Inflammatory macrophage treated with lipopolysaccharide for 1 hour (primary cell): ENCODE measurements around the gene PTPRD.

Experiments used
- DNase-seq, 2 donors: peaks; one replicate each; pipeline ENCODE4 v3.0.0-alpha.2; 2020 to 2022

Gene PTPRD

DNA sequence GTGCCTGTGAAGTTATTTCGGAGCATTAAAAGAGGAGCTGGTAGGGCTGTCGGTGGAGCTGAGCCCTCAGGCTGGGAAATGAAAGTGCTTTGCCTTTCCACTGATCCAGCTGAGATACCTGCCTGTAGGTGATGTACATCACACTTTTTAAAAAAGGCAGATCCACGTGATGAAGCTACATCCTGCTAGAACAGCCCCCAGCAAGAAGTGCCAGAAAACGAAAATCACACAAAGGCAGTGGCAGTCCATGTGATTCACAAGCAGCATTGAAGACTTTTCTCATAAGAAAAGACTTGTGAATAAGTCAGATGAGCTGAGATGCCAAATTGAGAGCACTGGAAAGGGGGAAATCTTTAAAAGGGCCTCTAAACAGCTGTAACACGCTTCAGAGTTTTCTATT, 765.1 kb downstream of the PTPRD start:
- DNase-seq = no peak

DNA sequence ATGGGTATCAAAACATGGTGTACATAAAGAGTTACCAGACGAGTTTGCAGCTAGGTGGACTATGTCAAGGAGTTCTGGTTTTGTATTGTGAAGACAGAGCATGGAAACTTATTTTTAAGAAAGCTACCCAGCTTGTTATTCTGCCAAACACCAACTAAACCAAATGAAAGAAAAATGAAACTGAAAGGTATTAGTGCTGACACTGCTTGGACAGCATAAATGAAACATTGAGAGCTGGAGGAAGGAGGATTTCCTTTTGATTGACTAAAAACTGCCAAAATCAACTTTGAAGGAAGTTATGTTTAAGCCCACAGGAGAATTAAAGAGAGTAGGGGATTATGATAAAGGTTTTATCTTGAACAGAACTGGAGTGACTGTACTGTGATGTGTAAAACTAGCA, 766.2 kb downstream of the PTPRD start:
- DNase-seq = no peak

DNA sequence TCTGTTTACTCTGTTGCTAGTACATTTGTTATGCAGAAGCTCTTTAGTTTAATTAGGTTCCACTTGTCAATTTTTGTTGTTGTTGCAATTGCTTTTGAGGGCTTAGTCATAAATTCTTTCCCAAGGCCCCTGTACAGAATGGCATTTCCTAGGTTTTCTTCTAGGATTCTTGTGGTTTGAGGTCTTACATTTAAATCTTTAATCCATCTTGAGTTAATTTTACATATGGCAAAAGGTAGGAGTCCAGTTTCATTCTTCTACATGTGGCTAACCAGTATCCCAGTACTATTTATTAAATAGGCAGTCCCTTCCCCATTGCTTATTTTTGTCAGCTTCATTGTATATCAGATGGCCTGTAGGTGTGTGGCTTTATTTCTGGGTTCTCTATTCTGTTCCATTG, 792.4 kb downstream of the PTPRD start:
- DNase-seq = no peak

DNA sequence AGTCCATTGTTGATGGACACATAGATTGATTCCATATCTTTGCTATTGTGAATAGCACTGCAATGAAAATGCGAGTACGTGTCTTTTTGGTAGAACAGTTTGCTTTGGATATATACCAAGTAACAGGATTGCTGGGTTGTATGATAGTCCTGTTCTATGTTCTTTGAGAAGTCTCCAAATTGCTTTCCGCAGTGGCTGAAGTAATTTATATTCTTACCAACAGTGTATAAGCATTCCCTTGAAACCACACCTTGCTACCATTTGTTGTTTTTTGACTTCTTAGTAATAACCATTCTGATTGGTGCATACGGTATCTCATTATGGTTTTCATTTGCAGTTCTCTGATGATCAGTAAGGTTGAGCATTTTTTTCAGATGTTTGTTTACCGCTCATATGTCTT, 792.9 kb downstream of the PTPRD start:
- no peak for DNase-seq

DNA sequence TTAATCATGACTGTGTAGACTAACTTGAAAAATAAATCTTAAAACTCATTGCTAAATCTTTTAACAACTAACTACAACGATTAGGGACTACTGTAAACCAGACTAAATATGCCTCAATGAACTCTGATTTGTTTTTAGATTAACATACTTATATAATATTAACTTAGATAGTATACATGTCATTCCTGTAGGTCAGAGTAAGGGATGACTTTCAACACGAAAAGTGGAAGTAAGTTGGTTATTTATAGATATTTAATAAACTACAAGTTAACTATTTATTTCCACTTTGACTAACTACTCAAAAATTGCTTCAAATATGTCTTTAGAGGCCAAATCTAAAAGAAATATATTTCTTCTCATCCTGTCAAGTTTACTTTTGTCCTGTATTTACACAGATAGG, 795.6 kb downstream of the PTPRD start:
- no peak for DNase-seq

DNA sequence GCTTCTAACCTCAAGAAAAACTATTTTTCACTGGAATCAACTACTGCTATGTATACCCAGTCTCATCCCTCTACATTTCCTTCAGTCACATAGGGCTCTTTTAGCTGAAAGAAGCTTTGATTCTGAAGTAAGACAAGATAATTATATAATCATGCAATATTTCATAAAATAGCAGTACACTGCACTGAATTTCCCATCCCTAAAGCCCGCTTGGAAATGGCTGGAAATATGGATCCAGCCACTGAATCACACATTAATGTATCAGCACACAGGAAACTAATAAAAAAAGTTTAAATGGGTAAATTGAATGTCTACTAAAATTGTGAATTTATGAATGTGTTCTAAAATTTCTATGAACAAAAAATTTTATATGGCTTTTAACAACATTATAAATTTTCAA, 808.7 kb downstream of the PTPRD start:
- no peak for DNase-seq

DNA sequence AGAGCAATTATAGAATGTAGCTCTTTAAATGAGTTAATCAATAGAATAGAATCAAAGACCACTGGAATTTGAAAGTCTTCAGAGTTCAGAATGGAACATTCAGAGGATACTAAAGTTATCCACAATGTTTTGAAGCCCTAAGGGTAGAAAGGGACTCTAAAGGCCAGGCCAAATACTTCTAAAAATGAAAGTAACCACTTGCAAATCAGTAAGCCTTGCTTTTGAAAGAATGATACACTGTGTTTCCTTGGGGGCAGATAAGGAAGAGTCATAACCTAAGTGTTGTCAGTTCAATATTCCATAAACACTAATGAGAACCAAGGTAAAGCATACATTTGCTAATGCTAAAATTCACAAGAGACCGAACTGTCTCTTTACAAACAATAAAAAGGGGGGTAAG, 813.5 kb downstream of the PTPRD start:
- DNase-seq = no peak

DNA sequence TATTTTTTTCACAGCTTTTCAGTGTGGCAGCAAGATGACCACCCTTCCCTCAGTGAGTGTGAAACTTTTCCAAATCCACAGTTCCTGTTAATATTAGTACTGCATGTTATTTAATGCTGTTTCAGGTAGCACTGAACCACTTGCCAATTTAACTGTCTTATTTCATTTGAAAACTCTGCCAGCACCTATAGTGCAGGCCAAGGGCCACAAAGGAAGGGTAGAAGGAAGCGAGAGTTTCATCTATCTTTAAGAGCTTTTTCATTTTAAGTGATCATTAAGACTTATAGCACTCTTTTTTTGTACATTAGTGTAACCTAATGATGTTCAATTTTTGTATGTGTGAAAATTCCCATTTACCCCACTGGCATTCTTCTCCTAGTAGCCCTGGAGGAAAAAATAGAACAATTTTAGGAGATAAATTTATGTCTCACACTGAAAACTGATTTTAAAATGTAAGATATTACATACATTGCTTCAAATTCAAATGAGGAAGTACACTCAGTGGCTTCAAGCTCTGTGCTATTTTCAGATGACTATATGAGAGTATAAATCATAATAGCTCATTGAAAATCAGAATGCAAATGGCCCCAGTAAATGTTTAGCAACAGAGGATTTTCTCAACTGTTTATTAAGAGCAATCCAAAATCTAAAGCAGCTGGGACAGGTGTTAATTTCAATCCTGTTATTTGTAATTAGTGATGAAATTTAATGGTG, 820.5 kb downstream of the PTPRD start:
- no peak for DNase-seq

DNA sequence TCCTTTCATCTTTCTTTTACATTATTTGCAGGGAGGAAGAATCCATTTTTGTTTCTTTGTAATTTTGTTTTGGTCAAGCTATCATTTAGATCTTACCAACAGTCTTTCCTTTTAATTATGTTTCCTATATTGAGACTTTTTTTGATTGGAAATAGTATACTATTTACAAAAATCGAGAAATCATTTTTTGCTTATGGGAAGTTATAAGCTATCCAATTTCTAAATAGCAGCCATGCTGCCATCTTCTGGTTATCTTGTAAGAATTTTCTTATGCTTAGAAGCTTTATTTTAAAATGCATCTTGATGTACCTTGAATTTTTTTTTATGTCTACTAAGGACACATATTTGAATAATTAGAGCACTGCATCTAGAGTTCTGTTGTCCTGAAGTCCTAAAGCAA, 821.2 kb downstream of the PTPRD start:
- no peak for DNase-seq

DNA sequence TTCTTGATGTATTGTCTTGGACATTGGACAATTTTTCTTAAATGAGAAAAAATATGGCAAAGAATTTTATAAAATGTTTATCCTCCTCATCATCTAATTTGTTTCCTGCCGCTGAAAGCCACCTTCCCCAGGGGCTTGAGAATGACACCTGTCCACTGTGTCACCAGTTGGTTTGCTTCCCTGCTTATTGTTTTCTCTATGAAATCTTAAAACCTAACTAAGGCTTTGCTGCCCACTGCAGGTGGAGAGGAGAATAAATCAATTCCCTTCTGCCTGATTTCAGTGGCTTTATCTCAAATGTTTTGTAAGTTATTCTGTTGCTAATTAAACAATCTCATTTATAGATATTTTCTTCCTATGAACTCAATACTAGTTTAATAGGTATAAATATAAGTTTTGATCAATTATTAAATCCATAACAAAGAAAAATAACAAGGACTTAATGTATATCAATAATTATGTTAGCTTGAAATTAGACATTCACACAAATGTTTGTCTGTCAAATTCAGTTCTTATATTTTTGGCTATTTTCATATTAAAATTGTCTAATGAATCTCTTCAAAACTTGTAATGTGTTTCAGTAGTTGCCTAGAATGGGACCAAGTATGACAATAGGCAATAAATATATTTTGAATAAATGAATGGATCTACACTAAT, 822.5 kb downstream of the PTPRD start:
- peak; percentile 2 to 14 for DNase-seq

DNA sequence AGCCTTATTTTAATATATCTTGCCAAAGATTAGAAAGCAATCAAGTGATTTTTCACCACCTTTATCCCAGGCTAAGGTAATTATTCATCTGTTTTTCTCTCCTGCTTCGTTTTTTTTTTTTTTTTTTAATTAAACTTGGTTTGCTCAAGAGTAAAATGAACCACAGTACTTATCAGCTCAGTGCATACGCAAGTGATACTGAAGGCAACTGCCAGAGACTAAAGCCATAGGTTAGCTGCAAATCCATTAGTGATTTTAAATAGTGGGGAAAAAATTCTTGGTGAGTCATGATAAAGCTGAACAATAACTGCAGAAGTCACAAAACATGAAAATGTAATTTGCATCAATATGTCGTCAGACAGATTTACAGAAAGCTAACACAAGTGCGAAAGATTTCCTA, 829.1 kb downstream of the PTPRD start:
- DNase-seq = no peak

DNA sequence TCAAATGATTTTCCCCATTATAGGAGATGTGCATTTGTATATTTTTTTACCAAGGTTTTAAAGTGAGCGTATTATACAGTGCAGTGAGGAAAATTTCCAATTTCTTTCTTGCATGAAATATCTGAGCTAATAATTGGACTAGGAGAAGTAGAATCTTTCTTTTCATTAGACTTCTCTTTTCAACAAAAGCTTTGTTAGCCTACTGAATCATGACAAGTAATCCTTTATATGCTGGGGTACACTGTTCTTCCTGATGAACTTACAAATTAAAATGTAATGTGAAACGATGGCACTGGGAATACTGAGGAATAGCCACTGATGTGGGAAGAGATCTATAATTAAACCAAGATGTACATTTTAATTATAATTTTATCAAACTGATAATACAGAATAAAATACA, 829.6 kb downstream of the PTPRD start:
- no peak for DNase-seq

DNA sequence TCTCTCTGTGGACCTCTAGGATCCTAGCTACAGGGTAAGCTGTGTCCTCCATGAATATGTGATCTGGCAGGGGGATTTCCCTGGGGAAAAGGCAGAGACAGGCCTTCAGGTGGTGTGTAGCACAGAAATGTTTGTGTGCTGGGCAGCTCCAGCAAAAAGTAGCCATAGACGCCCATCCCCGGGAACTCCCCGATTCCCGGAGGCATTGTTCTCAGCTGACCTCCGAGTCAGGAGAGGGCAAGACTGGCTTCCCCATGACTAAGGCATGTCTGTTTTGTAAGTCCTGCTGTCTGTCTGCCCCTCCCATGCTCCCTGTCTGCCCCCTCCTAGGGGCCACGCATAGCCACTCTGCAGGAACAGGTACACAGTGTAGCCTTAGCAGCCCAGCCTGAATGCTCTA, 834.5 kb downstream of the PTPRD start:
- no peak for DNase-seq

DNA sequence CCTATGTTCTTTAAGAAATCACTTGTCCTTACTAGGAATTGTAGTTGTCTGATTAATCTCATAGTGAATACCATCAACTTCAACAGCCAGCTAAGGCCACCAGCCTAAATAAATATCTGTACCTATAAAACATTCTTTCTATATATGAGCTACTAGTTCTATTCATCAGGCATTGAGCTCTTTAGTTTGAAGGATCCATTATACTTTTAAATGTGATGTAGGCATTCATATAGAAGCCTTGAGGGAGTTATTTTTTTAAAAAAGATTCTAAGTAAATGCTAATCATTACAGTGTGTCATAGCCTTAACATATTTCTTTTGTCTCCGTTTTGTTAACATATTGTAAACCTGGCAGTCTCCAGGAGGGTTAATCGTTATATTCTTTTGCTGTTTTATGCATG, 838.3 kb downstream of the PTPRD start:
- DNase-seq = no peak

DNA sequence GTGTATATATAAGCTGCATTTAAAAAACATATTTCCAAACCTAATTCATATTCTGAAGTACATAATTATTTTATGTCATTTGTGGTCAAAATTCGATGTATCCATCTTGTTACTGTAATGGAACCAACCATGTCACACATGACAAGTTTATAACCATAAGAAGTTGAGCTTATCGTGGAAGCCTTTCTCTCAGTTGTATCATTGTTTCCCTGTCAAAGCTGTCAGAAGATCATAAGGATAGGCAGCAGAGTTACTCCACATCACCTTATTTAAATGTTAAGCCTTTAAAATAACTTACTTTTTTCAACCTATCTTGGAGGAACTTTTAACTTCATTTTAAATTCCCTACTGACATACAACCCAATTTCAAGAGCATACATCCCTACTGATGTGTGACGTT, 841.5 kb downstream of the PTPRD start:
- no peak for DNase-seq

DNA sequence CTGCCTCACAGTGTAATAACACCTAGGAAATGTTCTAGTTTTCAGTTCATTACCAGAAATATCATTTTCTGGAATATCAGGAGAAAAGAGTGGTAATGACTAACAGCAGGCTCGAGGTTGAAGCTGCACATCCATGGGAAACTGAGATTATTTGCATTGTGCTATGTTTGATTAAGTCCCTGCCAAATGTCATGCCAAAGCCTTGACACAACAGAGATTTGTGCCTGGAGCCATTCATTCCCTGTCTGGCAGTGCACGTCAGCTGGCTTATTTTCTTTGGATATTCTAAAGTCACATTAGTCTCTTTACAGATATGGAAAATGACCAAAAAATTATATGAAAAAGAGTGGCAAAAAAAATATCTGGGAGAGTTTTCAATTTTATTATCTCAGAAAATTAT, 848.0 kb downstream of the PTPRD start:
- no peak for DNase-seq

DNA sequence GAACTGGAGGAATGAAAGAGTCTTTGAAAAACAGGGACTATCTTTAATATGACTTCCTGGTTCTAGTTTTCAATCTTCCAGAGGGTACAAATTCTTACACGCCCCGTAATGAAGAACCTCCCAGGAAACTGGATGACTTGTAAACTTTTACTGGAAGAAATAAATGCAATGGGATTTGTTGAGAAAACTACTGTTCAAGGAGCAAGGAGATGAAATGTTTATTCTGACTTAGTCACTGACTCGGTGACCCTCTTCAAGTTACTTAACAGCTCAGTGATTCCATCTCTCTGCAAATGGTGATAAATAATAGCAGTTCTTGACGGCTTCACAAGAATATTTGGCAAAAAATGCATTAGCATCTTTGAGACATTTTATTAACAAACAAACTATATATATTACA, 858.6 kb downstream of the PTPRD start:
- no peak for DNase-seq

DNA sequence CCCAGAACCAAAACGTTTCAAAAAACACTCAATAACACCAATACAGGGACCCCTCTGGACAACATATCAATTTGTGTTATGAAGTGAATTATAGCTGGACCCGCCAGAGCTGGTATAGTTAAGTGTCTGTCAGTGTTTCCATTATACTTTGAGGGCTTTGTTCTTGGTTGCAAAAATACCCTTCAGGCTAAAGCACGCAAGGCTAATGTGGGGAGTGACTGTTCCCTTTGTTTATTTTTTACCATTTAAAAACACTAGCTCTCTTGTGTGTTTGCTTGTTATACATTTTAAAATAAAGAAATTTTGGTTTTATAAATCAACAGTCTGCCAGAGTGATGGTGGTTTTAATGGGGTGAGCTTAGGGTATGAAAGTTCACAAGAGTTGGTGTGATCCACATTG, 859.5 kb downstream of the PTPRD start:
- DNase-seq = no peak

DNA sequence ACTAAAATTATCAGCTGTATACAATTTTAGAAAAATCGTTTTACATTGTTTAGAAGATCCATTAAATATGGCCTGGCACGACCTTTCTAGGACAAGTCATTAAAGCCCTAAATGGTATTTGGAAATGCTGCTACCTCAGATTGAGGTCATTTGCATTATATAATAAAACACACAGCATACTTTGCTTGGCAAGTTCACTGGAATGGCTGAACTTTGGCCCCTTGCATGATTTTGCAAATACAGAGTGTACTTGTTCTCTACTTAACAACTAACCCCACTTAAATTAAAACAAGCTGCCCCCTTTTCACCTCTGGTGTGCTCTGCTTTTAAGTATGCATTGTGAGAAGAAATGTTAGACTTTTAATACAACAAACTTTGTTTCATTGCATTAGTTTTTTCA, 860.1 kb downstream of the PTPRD start:
- DNase-seq = no peak

DNA sequence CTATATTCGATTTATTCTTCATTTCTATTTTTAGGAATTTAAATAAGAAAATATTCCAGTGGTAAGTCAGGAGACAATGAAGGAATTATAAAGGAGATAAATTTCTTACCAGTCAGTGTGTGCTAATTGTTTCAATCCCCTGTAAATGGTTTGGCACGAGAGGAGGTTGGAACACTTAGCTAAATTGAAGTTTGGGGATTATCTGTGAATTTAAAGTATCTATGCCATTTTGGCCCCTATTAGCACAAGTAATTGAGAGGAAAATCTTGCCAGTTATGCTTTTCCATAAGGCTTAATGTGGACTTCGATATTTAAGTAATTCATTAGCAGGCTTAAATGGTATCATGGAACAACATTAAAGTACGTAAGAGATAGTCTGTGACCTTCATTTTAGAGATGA, 860.8 kb downstream of the PTPRD start:
- DNase-seq = no peak

DNA sequence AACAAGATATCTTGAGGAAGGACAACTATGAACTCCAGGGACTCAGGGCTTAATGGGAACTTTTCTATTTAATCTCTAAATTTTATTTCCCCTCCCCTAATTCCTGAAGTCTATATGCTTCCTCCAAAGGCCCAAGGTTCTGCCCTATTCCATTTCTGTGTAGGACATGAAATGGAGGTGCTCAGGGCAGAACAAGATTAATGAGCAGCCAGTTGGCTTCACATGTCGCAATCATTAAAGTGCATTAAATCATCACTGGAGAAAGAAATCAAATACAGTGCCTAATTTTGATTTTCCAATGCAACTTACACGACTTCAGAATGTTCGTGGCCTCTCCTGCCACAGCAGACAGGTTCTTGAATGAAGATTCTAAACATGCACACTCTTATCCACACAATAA, 862.1 kb downstream of the PTPRD start:
- DNase-seq = no peak

DNA sequence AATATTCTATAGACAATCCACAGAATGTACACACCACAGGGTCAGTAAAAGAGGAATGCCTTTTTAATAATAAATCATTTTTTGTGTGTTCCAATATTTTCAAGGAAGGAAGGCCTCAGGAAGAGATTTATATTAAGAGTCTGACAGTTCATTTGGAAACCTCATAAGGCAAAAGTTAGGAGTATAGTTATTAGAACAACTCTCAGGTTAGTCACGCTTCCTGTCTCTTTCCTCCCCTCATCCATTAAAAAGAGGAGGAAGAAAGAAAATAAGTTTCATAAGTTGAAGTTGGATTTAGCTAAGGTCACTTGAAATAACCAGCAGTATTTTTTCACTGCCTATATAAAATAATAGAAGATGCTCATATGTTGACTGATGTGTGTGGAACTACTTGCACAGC, 863.2 kb downstream of the PTPRD start:
- DNase-seq = no peak

DNA sequence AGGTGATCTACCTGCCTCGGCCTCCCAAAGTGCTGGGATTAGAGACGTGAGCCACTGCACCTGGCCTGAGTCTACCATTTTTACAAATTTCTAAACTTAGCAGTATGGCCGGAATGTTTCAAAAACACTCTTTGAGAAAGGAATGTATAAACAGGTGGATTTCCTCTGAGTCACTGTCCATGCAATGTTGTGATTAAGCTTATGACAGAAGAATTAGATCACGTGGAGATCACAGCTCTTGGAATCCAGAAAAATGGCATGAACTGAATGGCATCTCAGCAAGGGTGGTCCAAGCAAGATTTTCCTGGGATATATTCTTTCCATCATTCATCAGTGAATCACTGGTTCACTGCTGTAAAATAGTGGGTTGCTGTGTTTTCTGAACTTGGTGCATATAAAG, 865.0 kb downstream of the PTPRD start:
- DNase-seq = no peak

DNA sequence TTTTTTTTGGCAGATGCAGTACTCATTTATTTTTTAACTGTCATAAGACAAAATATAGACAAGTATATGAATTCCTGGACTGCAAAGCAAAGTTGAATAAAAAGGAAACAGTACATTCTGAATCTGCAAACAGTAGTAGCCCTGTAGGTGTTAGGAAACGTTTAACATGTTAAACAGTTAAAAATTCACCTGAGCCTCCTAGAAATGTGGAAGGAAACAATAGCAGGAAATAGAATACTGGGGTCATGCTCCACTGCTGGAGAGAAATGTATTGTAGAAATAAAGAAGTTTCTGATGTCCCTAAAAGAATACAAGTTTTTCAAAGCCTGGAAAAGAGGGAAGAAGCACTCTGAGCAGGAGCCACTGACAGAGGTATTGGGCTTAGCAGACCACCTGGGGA, 866.0 kb downstream of the PTPRD start:
- DNase-seq = no peak

DNA sequence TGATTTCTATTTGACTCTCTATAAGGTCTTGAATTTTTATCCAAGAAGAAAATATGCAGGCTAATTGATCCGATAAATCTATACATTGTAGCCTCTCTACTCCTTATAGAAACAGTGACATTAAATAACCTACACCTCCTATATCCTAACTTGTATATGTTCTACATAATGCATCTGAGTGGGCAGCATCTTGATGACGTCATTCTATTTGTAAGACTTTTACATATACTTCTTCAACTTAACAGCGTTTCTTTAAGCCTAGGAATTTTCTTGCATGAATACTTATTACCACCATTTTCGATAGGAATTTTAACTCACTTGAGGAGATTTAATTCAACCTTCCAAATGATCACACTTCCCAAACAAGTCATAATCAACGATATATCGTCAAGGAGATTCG, 869.0 kb downstream of the PTPRD start:
- no peak for DNase-seq
